ENCODE data around the gene SLC6A2.

GRCh38 chr16:55638256-55638655 is 17.5 kb upstream of the SLC6A2 start:
- no peak for TF ChIP-seq CTCF (IDR thresholded peaks at IDR 0.05)
- no peak for TF ChIP-seq POLR2A (IDR thresholded peaks at IDR 0.05)

Data from thyroid gland (tissue), 4 donors.